NCI-H345 treated with DMSO at 0.1 percent for 48 hours (cell line): ENCODE measurements around the gene OSR1.
A peak's percentile ranks its signal among the peaks of the same experiment; 100 is the strongest.
"Not testable (repeated sequence)": the region's sequence is repeated elsewhere in the genome, so short reads cannot be mapped to it uniquely, and the experiment has no call there.

Source experiments
- DNase-seq: peaks from one replicate; lab custom pipeline; 2025; ENCODE audit not compliant: unreplicated experiment; lab: John Stamatoyannopoulos, UW

The OSR1 gene

GRCh38 chr2:19332503-19332902 lies 25.9 kb downstream of the OSR1 start:
- no peak for DNase-seq

- no peak for DNase-seq
These were observed 27.0 kb downstream of the OSR1 start for GRCh38 chr2:19331450-19331849.

GRCh38 chr2:19330436-19330835 lies 28.0 kb downstream of the OSR1 start:
- no peak for DNase-seq

GRCh38 chr2:19329445-19329844 lies 29.0 kb downstream of the OSR1 start:
- no peak for DNase-seq

GRCh38 chr2:19327496-19327895 lies 30.9 kb downstream of the OSR1 start:
- DNase-seq: no peak

GRCh38 chr2:19321946-19322345 lies 36.5 kb downstream of the OSR1 start:
- DNase-seq: no peak

- DNase-seq: no peak
These were observed 37.6 kb downstream of the OSR1 start for GRCh38 chr2:19320813-19321212.

- no peak for DNase-seq
These were observed 38.7 kb downstream of the OSR1 start for GRCh38 chr2:19319698-19320097.

- no peak for DNase-seq
These were observed 39.4 kb downstream of the OSR1 start for GRCh38 chr2:19319064-19319463.

- DNase-seq: no peak
These were observed 44.9 kb downstream of the OSR1 start for GRCh38 chr2:19313553-19313952.

GRCh38 chr2:19312949-19313348 lies 45.5 kb downstream of the OSR1 start:
- no peak for DNase-seq

GRCh38 chr2:19306065-19306464 lies 52.4 kb downstream of the OSR1 start:
- not testable (repeated sequence) for DNase-seq

- peak; percentile 70 for DNase-seq
These were observed 52.9 kb downstream of the OSR1 start for GRCh38 chr2:19305400-19306055.

- no peak for DNase-seq
These were observed 56.7 kb downstream of the OSR1 start for GRCh38 chr2:19301706-19302105.
